Middle frontal gyrus (tissue), 1 donor: ENCODE measurements around the gene MYO10.
A peak's percentile ranks its signal among the peaks of the same experiment; 100 is the strongest.
"Not testable (repeated sequence)": the region's sequence is repeated elsewhere in the genome, so short reads cannot be mapped to it uniquely, and the experiment has no call there.

Source experiments
- DNase-seq: peaks from one replicate; pipeline ENCODE4 v3.0.0-alpha.2; 2015; ENCODE audit warnings: low spot score; ENCODE audit errors: extremely low spot score

MYO10 gene

GRCh38 chr5:16784843-16785791 is 151.0 kb downstream of the MYO10 start:
- peak; percentile 25 for DNase-seq

- no peak for DNase-seq
These were observed 152.0 kb downstream of the MYO10 start for GRCh38 chr5:16784088-16784487.

- DNase-seq: no peak
These were observed 154.1 kb downstream of the MYO10 start for GRCh38 chr5:16781828-16782626.

- no peak for DNase-seq
These were observed 155.8 kb downstream of the MYO10 start for GRCh38 chr5:16780325-16780724.

GRCh38 chr5:16777432-16777831 is 158.7 kb downstream of the MYO10 start:
- no peak for DNase-seq

- no peak for DNase-seq
These were observed 159.4 kb downstream of the MYO10 start for GRCh38 chr5:16776611-16777251.

GRCh38 chr5:16774806-16775205 is 161.3 kb downstream of the MYO10 start:
- DNase-seq: no peak

GRCh38 chr5:16773991-16774390 is 162.1 kb downstream of the MYO10 start:
- DNase-seq: no peak

GRCh38 chr5:16772556-16772955 is 163.5 kb downstream of the MYO10 start:
- no peak for DNase-seq

GRCh38 chr5:16768184-16768583 is 167.9 kb downstream of the MYO10 start:
- no peak for DNase-seq

GRCh38 chr5:16763211-16763610 is 172.9 kb downstream of the MYO10 start:
- DNase-seq: no peak

- DNase-seq: no peak
These were observed 176.8 kb downstream of the MYO10 start for GRCh38 chr5:16759147-16759773.

- DNase-seq: no peak
These were observed 178.0 kb downstream of the MYO10 start for GRCh38 chr5:16757989-16758501.

- not testable (repeated sequence) for DNase-seq
These were observed 178.5 kb downstream of the MYO10 start for GRCh38 chr5:16757577-16757976.

- no peak for DNase-seq
These were observed 178.9 kb downstream of the MYO10 start for GRCh38 chr5:16757146-16757545.

- no peak for DNase-seq
These were observed 179.4 kb downstream of the MYO10 start for GRCh38 chr5:16756692-16757091.

- DNase-seq: no peak
These were observed 180.4 kb downstream of the MYO10 start for GRCh38 chr5:16755641-16756040.

- no peak for DNase-seq
These were observed 181.5 kb downstream of the MYO10 start for GRCh38 chr5:16754601-16755000.

- no peak for DNase-seq
These were observed 182.0 kb downstream of the MYO10 start for GRCh38 chr5:16754086-16754485.

GRCh38 chr5:16750445-16750844 is 185.6 kb downstream of the MYO10 start:
- no peak for DNase-seq

GRCh38 chr5:16749626-16750025 is 186.5 kb downstream of the MYO10 start:
- no peak for DNase-seq
